Spleen (tissue), 11 donors: ENCODE measurements around the gene PATZ1. TPM values are rescaled to one million over a fixed set of nuclear protein-coding genes. Genes with fewer than 3 reads are reported as not detected.
"Not testable (repeated sequence)": the region's sequence is repeated elsewhere in the genome, so short reads cannot be mapped to it uniquely, and the experiment has no call there.

Experiments
- DNase-seq: peaks from one replicate; pipeline ENCODE4 v3.0.0-alpha.2; 2020
- H3K27ac ChIP-seq, 8 donors: fragments of 200-600 bp; sonication (generic) in 7 of 8; 1 replicate in 4 of 8; 2 replicates in 4 of 8; pipeline versions ENCODE4 v1.5.0 to v1.8.0; 2016 to 2021; ENCODE audit warnings: inconsistent platforms in 4 of 8, mild to moderate bottlenecking in 4 of 8, moderate library complexity in 1 of 8
- H3K27me3 ChIP-seq, 7 donors: fragments of 200-600 bp; sonication (generic) in 6 of 7; replicated peaks in 1 of 7; 1 replicate in 4 of 7; 2 replicates in 3 of 7; pipeline versions ENCODE4 v1.5.0 to v1.8.0; 2016 to 2021; ENCODE audit warnings: inconsistent platforms in 3 of 7, mild to moderate bottlenecking in 1 of 7
- H3K36me3 ChIP-seq, 6 donors: fragments of 200-600 bp; sonication (generic) in 5 of 6; 1 replicate in 4 of 6; 2 replicates in 2 of 6; pipeline versions ENCODE4 v1.5.0 to v1.8.0; 2016 to 2021; ENCODE audit warnings: inconsistent platforms in 2 of 6
- H3K4me1 ChIP-seq, 6 donors: fragments of 200-600 bp; sonication (generic) in 5 of 6; 1 replicate in 3 of 6; 2 replicates in 3 of 6; pipeline versions ENCODE4 v1.5.0 to v1.8.0; 2016 to 2021; ENCODE audit warnings: inconsistent platforms in 3 of 6
- H3K4me3 ChIP-seq, 8 donors: fragments of 200-600 bp; sonication (generic) in 7 of 8; 1 replicate in 4 of 8; 2 replicates in 4 of 8; pipeline versions ENCODE4 v1.5.0 to v1.8.0; 2016 to 2021; ENCODE audit warnings: inconsistent platforms in 4 of 8, mild to moderate bottlenecking in 4 of 8, moderate library complexity in 2 of 8
- H3K9me3 ChIP-seq, 8 donors: fragments of 200-600 bp; sonication (generic) in 7 of 8; 1 replicate in 4 of 8; 2 replicates in 4 of 8; pipeline versions ENCODE4 v1.5.0 to v1.8.0; 2016 to 2021; ENCODE audit warnings: inconsistent platforms in 4 of 8
- CTCF ChIP-seq, 11 experiments: fragments of 200-600 bp in 7 of 11; fragments of 450-650 bp in 4 of 11; sonication (generic) in 4 of 11; IDR thresholded peaks in 8 of 11; conservative IDR thresholded peaks in 3 of 11; 1 replicate in 7 of 11; 2 replicates in 4 of 11; pipeline versions ENCODE4 v1.4.0 to v1.8.0; 2016 to 2021; ENCODE audit warnings: antibody characterized with exemption in 11 of 11, inconsistent platforms in 4 of 11, mild to moderate bottlenecking in 1 of 11
- POLR2A ChIP-seq, 3 donors: fragments of 450-650 bp; IDR thresholded peaks; one replicate each; pipeline ENCODE4 v1.5.1; 2017; ENCODE audit warnings: antibody characterized with exemption in 3 of 3, mild to moderate bottlenecking in 1 of 3
- POLR2AphosphoS5 ChIP-seq, 3 donors: sonication (generic); formaldehyde crosslinking; IDR thresholded peaks; one replicate each; pipeline ENCODE4 v1.5.1; 2017; ENCODE audit warnings: antibody characterized with exemption in 3 of 3
- WGBS, 5 donors: extraction: QIAGEN DNeasy Blood & Tissue Kit in 3 of 5; methylation state at CpG; one replicate each; pipeline versions ENCODE4 v1.1.5 to v1.1.7; 2013 to 2018; 5-methylcytosine and 5-hydroxymethylcytosine counted together
- intact Hi-C: fragments of 100-400 bp; cut with DNase I; formaldehyde crosslinking; loops from one replicate; pipeline ENCODE4 v1.15.0; 2023; ENCODE audit warnings: low total_unique reads
- polyA plus RNA-seq, 3 donors: library from polyadenylated mRNA; stranded (reverse); fragments of 200-250 nt; gene quantifications; one replicate each; pipeline ENCODE4 v1.2.1, GENCODE V29; 2013
- total RNA-seq, 7 donors: library from RNA; depleted of rRNA in 3 of 7; stranded (reverse); fragments of >200 nt in 3 of 7; fragmentation: NEBNext Ultra II Directional in 4 of 7; extraction: Animal tissue kit (Norgen Biotek cat#: 25700) in 4 of 7; gene quantifications; one replicate each; pipeline versions ENCODE4 v1.1.0 to v1.2.1, GENCODE V29; 2016 to 2021
- donor health status: healthy with polysubstance abuse.
- donor health status: DM: no; HTN: no; CAD: no; lungs with moderate emphysema.
- donor health status: DM: no; HTN: no; CAD: no.
- donor health status: Bipolar disorder and iron deficiency.
- donor health status: healthy.
- donor health status: DM: no; HTN: no; CAD: no.
- donor health status: DM: yes; HTN: yes; CAD: no.

The PATZ1 gene
- total and polyA plus RNA-seq, 10 donors = 19.8 to 36.9 (median 27.7) TPM

DNA sequence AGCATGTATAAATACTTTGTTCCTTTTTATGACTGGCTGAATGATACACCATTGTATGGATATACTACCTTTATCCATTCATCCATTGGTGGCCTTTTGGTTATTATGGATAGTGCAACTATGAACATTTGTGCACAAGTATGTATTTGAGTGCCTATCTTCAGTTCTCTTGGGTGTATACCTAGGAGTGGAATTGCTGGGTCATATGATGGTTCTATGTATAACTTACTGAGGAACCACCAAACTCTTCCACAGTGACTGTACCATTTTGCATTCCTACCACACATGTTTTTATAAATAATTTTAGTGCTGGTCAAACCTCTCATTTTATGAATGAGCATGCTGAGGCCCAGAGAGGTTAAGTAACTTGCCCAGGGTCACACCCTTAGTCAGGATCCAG, 3.8 kb upstream of the PATZ1 start:
- Histone ChIP-seq H3K4me1 (peaks cover 8 to 28% (median 21%) of the 10 kb centered on the region in 6 donors), H3K9me3 (no peaks in the 10 kb centered on the region), H3K27ac (no peak overlapping the region), H3K4me3 (no peak overlapping the region), H3K36me3 (no peaks in the 10 kb centered on the region), H3K27me3 (no peaks in the 10 kb centered on the region)
- TF ChIP-seq POLR2AphosphoS5 (IDR thresholded peaks at IDR 0.05) (no peak), CTCF (IDR thresholded peaks at IDR 0.05 in 8 of 11, conservative IDR thresholded peaks at IDR 0.05 in 3 of 11) (no peak), POLR2A (IDR thresholded peaks at IDR 0.05) (no peak)
- intact Hi-C loops = loop anchor here (5.0 to 10.0 kb wide), 2 partner anchors 47 to 285 kb away; partner anchors contain the start of gene DRG1
- DNase-seq = no peak

- Histone ChIP-seq H3K9me3 (no peaks in the 10 kb centered on the region), H3K4me3 (no peak overlapping the region), H3K4me1 (peaks cover 19 to 40% (median 33%) of the 10 kb centered on the region in 6 donors), H3K36me3 (peaks cover 0 to 9% (median 0%) of the 10 kb centered on the region in 6 donors), H3K27me3 (no peaks in the 10 kb centered on the region), H3K27ac (no peak overlapping the region)
- 81 to 96% (median 85%) methylated on average over 6 of the region's 6 CpGs for WGBS, 5 donors
- intact Hi-C loops = loop anchor here (5.0 to 10.0 kb wide), 2 partner anchors 49 to 286 kb away; partner anchors contain the start of gene DRG1
- no peak for DNase-seq
- no peak for TF ChIP-seq CTCF (IDR thresholded peaks at IDR 0.05 in 8 of 11, conservative IDR thresholded peaks at IDR 0.05 in 3 of 11)
- TF ChIP-seq POLR2AphosphoS5 (IDR thresholded peaks at IDR 0.05) = no peak
- no peak for TF ChIP-seq POLR2A (IDR thresholded peaks at IDR 0.05)
Measured at GRCh38 chr22:31348766-31349165, 2.6 kb upstream of the PATZ1 start.

GRCh38 chr22:31348009-31348337, 1.8 kb upstream of the PATZ1 start:
- intact Hi-C loops = loop anchor here (5.0 to 10.0 kb wide), 2 partner anchors 49 to 287 kb away; partner anchors contain the start of gene DRG1
- Histone ChIP-seq H3K4me1 (peaks cover 27 to 48% (median 41%) of the 10 kb centered on the region in 6 donors), H3K36me3 (peaks cover 0 to 14% (median 0%) of the 10 kb centered on the region in 6 donors), H3K27ac (peak overlapping the region in 7 of 8 donors; percentile 81 to 96 (median 89)), H3K4me3 (peak overlapping the region in 5 of 8 donors; percentile 78 to 84 (median 83))
- not testable (repeated sequence) for H3K9me3 ChIP-seq, H3K27me3 ChIP-seq
- DNase-seq = peak; percentile 67
- WGBS, 5 donors = 79 to 87% (median 86%) methylated on average over 16 of the region's 16 CpGs

GRCh38 chr22:31347251-31348008, 1.3 kb upstream of the PATZ1 start:
- intact Hi-C loops = loop anchor here (5.0 to 10.0 kb wide), 2 partner anchors 50 to 287 kb away; partner anchors contain the start of gene DRG1
- WGBS, 5 donors = 1 to 9% (median 1%) methylated on average over 6 to 50 of the region's 50 CpGs

More at GRCh38 chr22:31347251-31348008, 1.3 kb upstream of the PATZ1 start:
- H3K36me3 ChIP-seq = peaks cover 0 to 19% (median 1%) of the 10 kb centered on the region in 6 donors
- peak overlapping the region; percentile 81 to 96 (median 87) for H3K27ac ChIP-seq
- peaks cover 33 to 53% (median 47%) of the 10 kb centered on the region in 6 donors for H3K4me1 ChIP-seq
- H3K27me3 ChIP-seq = no peaks in the 10 kb centered on the region
- H3K9me3 ChIP-seq = no peaks in the 10 kb centered on the region
- peak overlapping the region; percentile 35 to 84 (median 80) for H3K4me3 ChIP-seq
- DNase-seq = peak; percentile 90
- TF ChIP-seq POLR2A (IDR thresholded peaks at IDR 0.05) (peak in 1 of 3 donors; percentile 15), CTCF (IDR thresholded peaks at IDR 0.05 in 8 of 11, conservative IDR thresholded peaks at IDR 0.05 in 3 of 11) (no peak), POLR2AphosphoS5 (IDR thresholded peaks at IDR 0.05) (peak; percentile 59 to 86 (median 79))
